Endothelial cell of umbilical vein (primary cell): ENCODE measurements around the gene M1AP. TPM values are rescaled to one million over a fixed set of nuclear protein-coding genes. Genes with fewer than 3 reads are reported as not detected.

ENCODE experiments used
- BruUV-seq: library from RNA; stranded (reverse); fragments of 400-500 nt; replicated peaks from 2 replicates; lab custom pipeline; 2021; lab: Mats Ljungman, UMichigan
- CTCF ChIA-PET: fragments of 300-600, 350-600 bp; sonication (Branson Sonifier 250); formaldehyde crosslinking; loops from one replicate; lab custom pipeline; 2021; ENCODE audit warnings: antibody characterized with exemption, inconsistent platforms; lab: Charles Lee
- POLR2A ChIA-PET: fragments of 300-600, 350-600 bp; sonication (Branson Sonifier 250); formaldehyde crosslinking; loops from one replicate; lab custom pipeline; 2021; ENCODE audit warnings: antibody characterized with exemption, inconsistent platforms; lab: Charles Lee
- DNase-seq: peaks from one replicate; pipeline ENCODE4 v3.0.0-alpha.2; 2011; ENCODE audit warnings: low read depth, low spot score
- FAIRE-seq: peaks from 2 replicates; lab custom pipeline; 2011; peaks lifted over from hg19 to GRCh38; lab: Jason Lieb, UNC
- H2AFZ ChIP-seq: 2 replicates; pipeline ENCODE4 v1.6.0; 2012; ENCODE audit warnings: low read depth, low read length, control low read depth, inconsistent platforms
- H3K27ac ChIP-seq: 2 replicates; pipeline ENCODE4 v1.5.1; 2011; ENCODE audit warnings: low read depth, mild to moderate bottlenecking, control low read depth, low read length, moderate library complexity; ENCODE audit not compliant: insufficient read depth
- H3K27me3 ChIP-seq, 2 experiments: 2 replicates each; pipeline versions ENCODE4 v1.6.0 to v1.6.1; 2011; ENCODE audit warnings: low read length in 2 of 2, mixed read lengths in 1 of 2; ENCODE audit not compliant: control insufficient read depth in 2 of 2, insufficient read depth in 2 of 2
- H3K36me3 ChIP-seq, 2 experiments: 2 replicates in 1 of 2; 3 replicates in 1 of 2; pipeline ENCODE4 v1.5.1; 2011; ENCODE audit warnings: low read length in 2 of 2, mild to moderate bottlenecking in 1 of 2, moderate library complexity in 1 of 2; ENCODE audit not compliant: control insufficient read depth in 2 of 2, insufficient read depth in 2 of 2; ENCODE audit errors: extremely low read depth in 1 of 2
- H3K4me1 ChIP-seq: 3 replicates; pipeline ENCODE4 v1.5.1; 2011; ENCODE audit warnings: mild to moderate bottlenecking, low read length; ENCODE audit not compliant: control insufficient read depth, insufficient read depth; ENCODE audit errors: extremely low read depth
- H3K4me2 ChIP-seq: 2 replicates; pipeline ENCODE4 v1.6.1; 2011; ENCODE audit warnings: low read length, control low read depth, mixed read lengths; ENCODE audit not compliant: insufficient read depth
- H3K4me3 ChIP-seq, 3 experiments: fragments of 200-600 bp in 1 of 3; sonication (generic), shearing (Covaris generic) in 1 of 3; replicated peaks in 1 of 3; 2 replicates each; pipeline ENCODE4 v1.5.1; 2011 to 2016; ENCODE audit warnings: control low read depth in 3 of 3, low read length in 3 of 3, mild to moderate bottlenecking in 2 of 3, inconsistent platforms in 1 of 3, low read depth in 1 of 3, moderate library complexity in 1 of 3; ENCODE audit not compliant: insufficient read depth in 1 of 3
- H3K79me2 ChIP-seq: 2 replicates; pipeline ENCODE4 v1.6.0; 2012; ENCODE audit warnings: low read length, inconsistent platforms; ENCODE audit not compliant: control insufficient read depth, insufficient read depth
- H3K9ac ChIP-seq: replicated peaks from 2 replicates; pipeline ENCODE3; 2011; ENCODE audit warnings: low read length, control low read depth; ENCODE audit not compliant: insufficient read depth; ENCODE audit errors: extremely low read depth
- H3K9me1 ChIP-seq: replicated peaks from 3 replicates; pipeline ENCODE4 v1.6.0; 2011; ENCODE audit warnings: mild to moderate bottlenecking, low read length; ENCODE audit not compliant: control insufficient read depth, insufficient read depth; ENCODE audit errors: extremely low read depth
- H3K9me3 ChIP-seq: replicated peaks from 2 replicates; pipeline ENCODE4 v1.5.1; 2012; ENCODE audit warnings: low read length, inconsistent platforms; ENCODE audit not compliant: control insufficient read depth, insufficient read depth
- H4K20me1 ChIP-seq: replicated peaks from 2 replicates; pipeline ENCODE3; 2011; ENCODE audit warnings: mild to moderate bottlenecking, low read length; ENCODE audit not compliant: control insufficient read depth, insufficient read depth; ENCODE audit errors: extremely low read depth
- EZH2 ChIP-seq: IDR thresholded peaks from 2 replicates; pipeline ENCODE4 v1.6.1; 2012; ENCODE audit warnings: borderline replicate concordance, low read depth, mild to moderate bottlenecking, moderate library complexity, low read length, inconsistent platforms; ENCODE audit not compliant: severe bottlenecking
- FOS ChIP-seq: IDR thresholded peaks from 2 replicates; pipeline ENCODE4 v1.6.1; 2011; ENCODE audit warnings: mild to moderate bottlenecking, low read length, moderate library complexity, borderline replicate concordance; ENCODE audit not compliant: insufficient read depth
- GATA2 ChIP-seq: IDR thresholded peaks from 2 replicates; pipeline ENCODE4 v1.7.0; 2011; ENCODE audit warnings: low read depth, mild to moderate bottlenecking, moderate library complexity, mixed read lengths, low read length; ENCODE audit not compliant: insufficient read length, insufficient read depth
- JUN ChIP-seq: IDR thresholded peaks from 2 replicates; pipeline ENCODE4 v1.6.1; 2011; ENCODE audit warnings: borderline replicate concordance, low read depth; ENCODE audit not compliant: insufficient read length, insufficient read depth
- MAX ChIP-seq: IDR thresholded peaks from 2 replicates; pipeline ENCODE4 v1.6.1; 2011; ENCODE audit not compliant: insufficient read depth, insufficient read length
- MYC ChIP-seq: IDR thresholded peaks from one replicate; pipeline ENCODE4 v1.6.1; 2011; ENCODE audit warnings: mild to moderate bottlenecking, low read depth, low read length
- POLR2A ChIP-seq: IDR thresholded peaks from 2 replicates; pipeline ENCODE4 v1.6.1; 2012; ENCODE audit warnings: low read depth, mild to moderate bottlenecking, control low read depth, low read length
- POLR2AphosphoS5 ChIP-seq: IDR thresholded peaks from 2 replicates; pipeline ENCODE4 v1.6.1; 2012; ENCODE audit warnings: low read depth, mild to moderate bottlenecking, control low read depth, low read length, moderate library complexity; ENCODE audit not compliant: insufficient read depth
- dilution Hi-C: fragments of 300-500 bp; cut with MboI; formaldehyde crosslinking; loops from one replicate; pipeline ENCODE4 v1.15.0; 2019; ENCODE audit warnings: low sequenced_read_pairs; ENCODE audit not compliant: extremely low pct_ligation_motif_present
- intact Hi-C: fragments of 100-400 bp; cut with micrococcal nuclease; formaldehyde crosslinking; loops from one replicate; pipeline ENCODE4 v1.10.0; 2022
- polyA plus RNA-seq, 4 experiments: library from polyadenylated mRNA; depleted of rRNA in 3 of 4; stranded (reverse) in 3 of 4; unstranded in 1 of 4; fragments of >200 nt; gene quantifications; 2 replicates each; pipeline versions ENCODE4 v1.2.1 to v1.2.3, GENCODE V29; 2011 to 2012; ENCODE audit warnings: missing spikeins in 1 of 4
- total RNA-seq: library from RNA; stranded (reverse); gene quantifications from 2 replicates; pipeline ENCODE4 v1.2.3, GENCODE V29; 2021
- TF ChIP-seq, protein P1 (sequence below), 2 donors: IDR thresholded peaks; 1 replicate in 1 of 2; 2 replicates in 1 of 2; pipeline ENCODE4 v1.5.1; 2011; ENCODE audit warnings: low read length in 2 of 2, mild to moderate bottlenecking in 2 of 2, moderate library complexity in 2 of 2, control low read depth in 1 of 2, inconsistent platforms in 1 of 2, low read depth in 1 of 2; ENCODE audit not compliant: insufficient read depth in 1 of 2; ENCODE audit errors: extremely low read depth in 1 of 2

The M1AP gene
- total and polyA plus RNA-seq, 2 donors (not counting 3 experiments of a cell fraction or from before 2014, with no cell fraction given) = 0.04 TPM; not detected in 1

GRCh38 chr2:74571058-74571457 is 77.1 kb downstream of the M1AP start:
- Histone ChIP-seq H4K20me1 (no peaks in the 10 kb centered on the region), H3K4me1 (peaks cover 7% of the 10 kb centered on the region), H3K9me1 (no peaks in the 10 kb centered on the region), H3K36me3 (no peaks in the 10 kb centered on the region), H3K27ac (no peak overlapping the region), H3K9me3 (no peaks in the 10 kb centered on the region), H2AFZ (no peak overlapping the region), H3K4me3 (no peak overlapping the region), H3K9ac (no peak overlapping the region), H3K27me3 (peaks cover 14 to 16% of the 10 kb centered on the region in 2 experiments), H3K4me2 (no peak overlapping the region), H3K79me2 (no peaks in the 10 kb centered on the region)
- POLR2A ChIA-PET = no interaction called here
- no peak for FAIRE-seq
- no peak for TF ChIP-seq GATA2
- TF ChIP-seq MYC = no peak
- no peak for TF ChIP-seq FOS
- no peak for TF ChIP-seq JUN
- no peak for TF ChIP-seq EZH2
- no peak for TF ChIP-seq POLR2AphosphoS5
- TF ChIP-seq, protein P1, sequence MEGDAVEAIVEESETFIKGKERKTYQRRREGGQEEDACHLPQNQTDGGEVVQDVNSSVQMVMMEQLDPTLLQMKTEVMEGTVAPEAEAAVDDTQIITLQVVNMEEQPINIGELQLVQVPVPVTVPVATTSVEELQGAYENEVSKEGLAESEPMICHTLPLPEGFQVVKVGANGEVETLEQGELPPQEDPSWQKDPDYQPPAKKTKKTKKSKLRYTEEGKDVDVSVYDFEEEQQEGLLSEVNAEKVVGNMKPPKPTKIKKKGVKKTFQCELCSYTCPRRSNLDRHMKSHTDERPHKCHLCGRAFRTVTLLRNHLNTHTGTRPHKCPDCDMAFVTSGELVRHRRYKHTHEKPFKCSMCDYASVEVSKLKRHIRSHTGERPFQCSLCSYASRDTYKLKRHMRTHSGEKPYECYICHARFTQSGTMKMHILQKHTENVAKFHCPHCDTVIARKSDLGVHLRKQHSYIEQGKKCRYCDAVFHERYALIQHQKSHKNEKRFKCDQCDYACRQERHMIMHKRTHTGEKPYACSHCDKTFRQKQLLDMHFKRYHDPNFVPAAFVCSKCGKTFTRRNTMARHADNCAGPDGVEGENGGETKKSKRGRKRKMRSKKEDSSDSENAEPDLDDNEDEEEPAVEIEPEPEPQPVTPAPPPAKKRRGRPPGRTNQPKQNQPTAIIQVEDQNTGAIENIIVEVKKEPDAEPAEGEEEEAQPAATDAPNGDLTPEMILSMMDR (IDR thresholded peaks at IDR 0.05; ENCODE audit: extremely low read depth in 1 of 2, insufficient read depth in 1 of 2, low read depth in 1 of 2, low read length in 2 of 2) = no peak
- TF ChIP-seq MAX = no peak
- TF ChIP-seq POLR2A = no peak
- dilution Hi-C loops = no loop called here
- intact Hi-C loops = no loop called here
- no TSS peak for BruUV-seq
- DNase-seq = no peak
- CTCF ChIA-PET = no interaction called here
